ENCODE data around the gene PSMC3.

The PSMC3 gene

DNA sequence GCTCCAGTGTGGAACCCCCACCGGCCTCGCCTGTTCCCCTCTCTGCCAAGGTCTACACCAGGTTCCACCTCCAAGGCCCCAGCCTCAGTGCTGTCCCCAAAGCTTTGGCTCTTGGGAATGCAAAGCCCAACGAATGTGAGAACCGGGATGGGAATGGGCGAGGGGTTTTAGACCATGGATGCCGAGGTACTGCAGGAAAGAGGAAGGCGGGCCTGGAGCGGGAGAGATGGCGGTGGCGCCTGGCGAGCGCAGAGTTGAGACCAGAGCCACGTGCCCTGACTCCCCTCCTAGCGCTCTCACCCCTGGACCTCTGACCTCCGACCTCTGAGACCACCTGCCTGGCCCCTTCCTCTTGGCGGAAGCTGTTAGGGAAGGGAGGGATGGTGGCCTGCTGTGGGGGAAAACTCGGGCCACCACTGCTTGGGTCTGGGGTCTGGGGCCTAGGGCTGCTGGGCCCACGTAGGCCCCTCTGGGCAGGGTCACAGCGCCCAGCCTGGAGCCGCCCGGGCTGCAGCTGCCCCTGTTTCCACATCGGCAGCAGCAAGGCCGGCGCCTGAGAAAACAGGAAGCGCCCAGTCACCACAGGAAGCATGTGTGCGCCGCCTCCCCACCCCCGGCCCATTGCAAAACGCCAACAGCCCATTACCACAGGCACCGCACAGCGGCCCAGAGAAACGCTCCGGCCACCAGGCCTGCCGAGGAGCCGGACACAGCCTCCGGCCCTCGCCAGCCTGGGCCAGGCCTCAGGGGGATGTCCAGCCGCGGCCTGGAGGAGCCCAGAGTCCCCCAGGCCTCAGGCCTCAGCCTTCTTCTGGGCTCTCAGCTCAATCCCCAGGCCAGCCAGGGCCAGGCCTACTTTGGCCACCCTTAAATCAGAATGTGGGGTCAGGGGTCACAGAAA lies 31.7 kb downstream of the PSMC3 start:
- DNase-seq = peak in 1 of 3 donors; percentile 31
- Histone ChIP-seq H3K27ac (ENCODE audit: insufficient read depth, low read length, poor library complexity, severe bottlenecking) (peak overlapping the region; percentile 73), H3K4me1 (ENCODE audit: control insufficient read depth, insufficient read depth, low read length, poor library complexity, severe bottlenecking) (peaks cover 43% of the 10 kb centered on the region)

DNA sequence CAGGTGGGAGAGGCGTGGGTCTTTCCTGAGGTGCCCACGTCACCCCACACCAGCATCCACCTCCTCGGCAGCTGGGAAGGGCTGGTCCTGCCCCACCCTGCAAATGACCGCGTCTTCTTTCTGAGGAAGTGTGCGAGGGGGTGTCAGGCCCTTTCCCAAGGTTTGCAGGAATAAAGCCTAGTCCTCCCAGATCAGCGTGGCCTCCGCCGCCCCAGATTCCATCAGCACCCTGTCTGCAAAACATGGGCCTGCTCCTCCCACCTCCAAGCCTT lies 32.3 kb downstream of the PSMC3 start:
- Histone ChIP-seq H3K4me1 (ENCODE audit: control insufficient read depth, insufficient read depth, low read length, poor library complexity, severe bottlenecking) (peaks cover 44% of the 10 kb centered on the region), H3K27ac (ENCODE audit: insufficient read depth, low read length, poor library complexity, severe bottlenecking) (peak overlapping the region; percentile 73), H3K36me3 (ENCODE audit: control insufficient read depth, insufficient read depth, low read length) (no peaks in the 10 kb centered on the region), H3K4me3 (ENCODE audit: insufficient read depth, low read depth, low read length, poor library complexity, severe bottlenecking) (no peak overlapping the region), H3K27me3 (replicated peaks; ENCODE audit: control insufficient read depth, insufficient read depth, low read length, poor library complexity, severe bottlenecking) (no peaks in the 10 kb centered on the region), H3K9me3 (ENCODE audit: control insufficient read depth, low read length) (no peaks in the 10 kb centered on the region)
- no peak for DNase-seq

More for the DNA sequence above, 31.7 kb downstream of the PSMC3 start:
- H3K9me3 ChIP-seq (ENCODE audit: control insufficient read depth, low read length) = no peaks in the 10 kb centered on the region
- peak overlapping the region; percentile 18 for H3K4me3 ChIP-seq (ENCODE audit: insufficient read depth, low read depth, low read length, poor library complexity, severe bottlenecking)
- no peaks in the 10 kb centered on the region for H3K27me3 ChIP-seq (replicated peaks; ENCODE audit: control insufficient read depth, insufficient read depth, low read length, poor library complexity, severe bottlenecking)
- H3K36me3 ChIP-seq (ENCODE audit: control insufficient read depth, insufficient read depth, low read length) = no peaks in the 10 kb centered on the region

DNA sequence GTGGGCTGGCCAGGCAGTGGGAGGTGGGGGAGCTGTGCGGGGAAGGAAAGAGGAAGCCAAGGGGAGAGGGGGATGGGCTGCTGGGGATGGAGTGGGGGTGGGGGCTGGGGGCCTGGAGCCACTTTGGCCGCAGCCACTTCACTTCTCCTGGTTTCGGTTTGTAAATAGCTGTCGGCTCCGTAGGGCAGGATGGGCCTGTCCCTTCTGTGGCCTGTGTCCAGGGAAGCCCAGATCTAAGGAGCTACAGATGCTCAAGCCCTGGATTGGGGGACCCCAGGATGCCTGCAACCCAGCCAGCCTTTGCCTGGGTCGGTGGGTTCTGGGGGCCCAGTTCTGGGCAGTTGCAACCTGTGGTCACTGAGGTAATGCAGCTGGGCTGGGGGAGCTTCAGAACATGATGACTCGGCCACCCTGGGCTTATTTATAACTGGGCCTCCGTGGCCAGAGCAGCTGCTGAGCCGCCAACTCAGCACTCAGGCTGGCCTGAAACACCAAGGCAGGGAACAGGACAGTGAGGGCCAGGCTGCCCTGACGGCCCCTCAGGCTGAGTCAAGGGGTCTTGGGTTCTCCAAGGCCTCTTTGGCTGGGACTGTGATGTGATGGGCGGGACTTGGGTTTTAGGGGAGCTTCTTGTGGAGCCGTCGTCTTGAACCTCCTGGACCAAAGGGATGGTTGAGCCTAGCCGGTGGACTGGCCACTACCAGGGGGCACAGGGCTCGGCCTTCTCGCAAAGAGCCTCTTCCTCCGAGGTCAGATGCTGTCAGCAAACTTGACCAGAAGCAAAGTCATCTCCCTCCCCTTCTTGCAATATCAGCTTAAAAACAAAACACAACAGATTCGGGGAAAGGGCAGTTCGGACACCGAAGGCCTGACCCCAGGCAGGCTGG lies 32.8 kb downstream of the PSMC3 start:
- no peak overlapping the region for H3K27ac ChIP-seq (ENCODE audit: insufficient read depth, low read length, poor library complexity, severe bottlenecking)
- peaks cover 44% of the 10 kb centered on the region for H3K4me1 ChIP-seq (ENCODE audit: control insufficient read depth, insufficient read depth, low read length, poor library complexity, severe bottlenecking)
- H3K4me3 ChIP-seq (ENCODE audit: insufficient read depth, low read depth, low read length, poor library complexity, severe bottlenecking) = no peak overlapping the region
- DNase-seq = no peak
- H3K27me3 ChIP-seq (replicated peaks; ENCODE audit: control insufficient read depth, insufficient read depth, low read length, poor library complexity, severe bottlenecking) = no peaks in the 10 kb centered on the region
- no peaks in the 10 kb centered on the region for H3K36me3 ChIP-seq (ENCODE audit: control insufficient read depth, insufficient read depth, low read length)
- H3K9me3 ChIP-seq (ENCODE audit: control insufficient read depth, low read length) = no peaks in the 10 kb centered on the region

DNA sequence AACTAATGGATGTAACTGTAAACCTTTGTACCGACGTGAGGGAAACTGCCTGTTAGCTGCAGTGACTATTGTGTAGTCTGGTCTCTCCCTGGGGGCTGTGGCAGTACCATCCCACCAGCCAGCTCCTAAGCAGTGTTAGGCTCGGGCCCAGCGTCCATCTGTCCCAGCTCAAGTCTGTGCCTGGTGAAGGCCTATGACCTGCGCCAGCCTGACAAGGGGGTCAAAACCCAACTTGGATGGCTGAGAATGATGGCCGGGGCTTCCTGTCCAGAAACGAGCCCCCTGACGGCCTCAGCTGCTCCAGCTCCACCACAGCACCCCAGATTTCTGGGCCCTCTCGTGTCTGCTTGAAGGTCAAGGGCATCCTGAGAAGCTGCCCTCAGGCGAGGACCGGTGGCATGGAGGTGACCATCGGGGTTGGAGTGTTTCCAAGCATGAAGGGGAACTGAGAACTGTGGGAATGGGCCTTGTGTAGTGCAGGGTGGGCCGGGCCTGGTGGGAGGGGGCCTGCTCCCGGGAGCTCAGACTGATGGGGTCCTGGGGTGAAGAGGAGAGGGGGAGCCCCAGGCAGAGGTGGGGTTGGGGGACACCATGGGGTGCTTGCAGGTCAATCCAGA lies 33.6 kb downstream of the PSMC3 start:
- Histone ChIP-seq H3K4me3 (ENCODE audit: insufficient read depth, low read depth, low read length, poor library complexity, severe bottlenecking) (no peak overlapping the region), H3K27ac (ENCODE audit: insufficient read depth, low read length, poor library complexity, severe bottlenecking) (no peak overlapping the region), H3K4me1 (ENCODE audit: control insufficient read depth, insufficient read depth, low read length, poor library complexity, severe bottlenecking) (peaks cover 44% of the 10 kb centered on the region), H3K36me3 (ENCODE audit: control insufficient read depth, insufficient read depth, low read length) (no peaks in the 10 kb centered on the region), H3K9me3 (ENCODE audit: control insufficient read depth, low read length) (no peaks in the 10 kb centered on the region), H3K27me3 (replicated peaks; ENCODE audit: control insufficient read depth, insufficient read depth, low read length, poor library complexity, severe bottlenecking) (no peaks in the 10 kb centered on the region)
- no peak for DNase-seq

DNA sequence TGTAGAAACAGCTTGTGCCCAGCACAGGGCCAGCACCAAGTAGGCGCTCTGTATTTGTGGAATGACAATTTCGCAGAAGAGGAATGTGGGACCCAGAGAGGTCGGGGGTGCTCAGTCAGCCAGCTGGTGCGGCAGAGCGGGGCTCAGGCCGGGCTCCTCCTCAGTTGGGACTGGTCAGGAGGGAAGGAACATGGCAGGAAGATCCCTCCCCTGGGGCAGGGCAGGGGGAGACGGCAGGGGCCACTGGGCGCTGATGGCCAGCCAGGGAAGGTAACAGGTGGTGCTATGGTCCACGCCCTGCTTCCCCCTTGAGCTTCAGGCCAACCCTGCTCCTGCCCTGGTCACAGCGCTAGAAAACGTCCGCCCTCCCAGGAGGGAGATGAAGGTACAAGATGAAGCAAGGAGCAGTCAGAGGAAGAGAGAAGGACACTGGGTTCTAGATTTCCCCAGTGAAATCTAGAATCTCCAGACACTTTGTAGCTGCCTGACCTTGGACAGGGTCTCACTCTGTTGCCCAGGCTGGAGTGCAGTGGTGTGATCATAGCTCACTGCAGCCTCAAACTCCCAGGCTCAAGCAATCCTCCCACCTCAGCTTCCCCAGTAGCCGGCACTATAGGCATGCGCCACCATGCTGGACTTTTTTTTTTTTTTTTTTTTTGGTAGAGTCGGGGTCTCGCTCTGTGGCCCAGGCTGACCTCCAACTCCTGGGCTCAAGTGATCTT lies 34.4 kb downstream of the PSMC3 start:
- peaks cover 44% of the 10 kb centered on the region for H3K4me1 ChIP-seq (ENCODE audit: control insufficient read depth, insufficient read depth, low read length, poor library complexity, severe bottlenecking)
- no peaks in the 10 kb centered on the region for H3K9me3 ChIP-seq (ENCODE audit: control insufficient read depth, low read length)
- H3K27me3 ChIP-seq (replicated peaks; ENCODE audit: control insufficient read depth, insufficient read depth, low read length, poor library complexity, severe bottlenecking) = no peaks in the 10 kb centered on the region
- no peak overlapping the region for H3K27ac ChIP-seq (ENCODE audit: insufficient read depth, low read length, poor library complexity, severe bottlenecking)
- H3K4me3 ChIP-seq (ENCODE audit: insufficient read depth, low read depth, low read length, poor library complexity, severe bottlenecking) = no peak overlapping the region
- no peak for DNase-seq
- no peaks in the 10 kb centered on the region for H3K36me3 ChIP-seq (ENCODE audit: control insufficient read depth, insufficient read depth, low read length)

DNA sequence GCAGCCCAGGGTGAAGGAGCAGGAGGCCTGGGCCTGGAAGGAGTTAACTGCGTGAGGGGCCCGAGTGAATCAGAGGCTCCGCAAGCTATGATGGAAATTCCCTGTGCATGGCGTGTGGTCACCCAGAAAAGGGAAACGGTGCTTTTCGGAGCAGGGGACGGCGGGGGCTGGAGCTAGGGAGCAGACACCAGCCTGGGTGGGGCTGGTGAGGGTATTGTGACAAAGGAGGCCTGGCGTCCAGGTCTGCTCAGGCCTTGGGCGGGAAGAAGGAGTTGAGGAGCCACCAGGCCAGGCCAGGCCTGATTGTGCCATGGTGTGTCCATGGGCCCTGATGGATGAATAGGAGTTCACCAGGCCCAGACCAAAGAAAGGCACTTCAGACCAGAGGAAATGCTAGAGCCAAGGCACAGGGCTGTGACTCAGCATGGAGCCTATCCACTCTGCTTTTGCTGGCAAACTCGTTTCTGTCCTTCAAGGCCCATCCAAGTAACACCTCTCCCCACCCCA lies 35.1 kb downstream of the PSMC3 start:
- peaks cover 43% of the 10 kb centered on the region for H3K4me1 ChIP-seq (ENCODE audit: control insufficient read depth, insufficient read depth, low read length, poor library complexity, severe bottlenecking)
- no peaks in the 10 kb centered on the region for H3K36me3 ChIP-seq (ENCODE audit: control insufficient read depth, insufficient read depth, low read length)
- no peak overlapping the region for H3K27ac ChIP-seq (ENCODE audit: insufficient read depth, low read length, poor library complexity, severe bottlenecking)
- H3K4me3 ChIP-seq (ENCODE audit: insufficient read depth, low read depth, low read length, poor library complexity, severe bottlenecking) = no peak overlapping the region
- H3K9me3 ChIP-seq (ENCODE audit: control insufficient read depth, low read length) = no peaks in the 10 kb centered on the region
- H3K27me3 ChIP-seq (replicated peaks; ENCODE audit: control insufficient read depth, insufficient read depth, low read length, poor library complexity, severe bottlenecking) = no peaks in the 10 kb centered on the region
- no peak for DNase-seq

DNA sequence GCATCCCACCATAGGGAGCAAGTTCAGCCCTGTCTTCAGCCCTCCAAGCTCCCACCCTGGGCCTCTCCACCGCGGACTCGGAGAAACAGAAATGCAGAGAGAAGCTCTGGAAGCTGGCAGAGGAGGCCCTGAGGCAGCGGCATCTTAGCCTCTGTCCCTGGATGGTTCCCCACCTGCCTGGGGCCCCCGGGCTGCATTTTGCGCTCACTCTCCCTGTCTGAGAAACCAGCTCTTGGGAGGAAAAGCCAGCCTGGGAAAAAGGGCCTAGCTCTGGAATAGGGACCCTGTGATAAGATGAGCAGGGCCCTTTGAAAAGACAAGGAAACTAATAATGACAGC lies 35.8 kb downstream of the PSMC3 start:
- peaks cover 36% of the 10 kb centered on the region for H3K4me1 ChIP-seq (ENCODE audit: control insufficient read depth, insufficient read depth, low read length, poor library complexity, severe bottlenecking)
- no peaks in the 10 kb centered on the region for H3K36me3 ChIP-seq (ENCODE audit: control insufficient read depth, insufficient read depth, low read length)
- H3K27me3 ChIP-seq (replicated peaks; ENCODE audit: control insufficient read depth, insufficient read depth, low read length, poor library complexity, severe bottlenecking) = no peaks in the 10 kb centered on the region
- no peak for DNase-seq
- no peak overlapping the region for H3K4me3 ChIP-seq (ENCODE audit: insufficient read depth, low read depth, low read length, poor library complexity, severe bottlenecking)
- no peaks in the 10 kb centered on the region for H3K9me3 ChIP-seq (ENCODE audit: control insufficient read depth, low read length)
- H3K27ac ChIP-seq (ENCODE audit: insufficient read depth, low read length, poor library complexity, severe bottlenecking) = no peak overlapping the region

DNA sequence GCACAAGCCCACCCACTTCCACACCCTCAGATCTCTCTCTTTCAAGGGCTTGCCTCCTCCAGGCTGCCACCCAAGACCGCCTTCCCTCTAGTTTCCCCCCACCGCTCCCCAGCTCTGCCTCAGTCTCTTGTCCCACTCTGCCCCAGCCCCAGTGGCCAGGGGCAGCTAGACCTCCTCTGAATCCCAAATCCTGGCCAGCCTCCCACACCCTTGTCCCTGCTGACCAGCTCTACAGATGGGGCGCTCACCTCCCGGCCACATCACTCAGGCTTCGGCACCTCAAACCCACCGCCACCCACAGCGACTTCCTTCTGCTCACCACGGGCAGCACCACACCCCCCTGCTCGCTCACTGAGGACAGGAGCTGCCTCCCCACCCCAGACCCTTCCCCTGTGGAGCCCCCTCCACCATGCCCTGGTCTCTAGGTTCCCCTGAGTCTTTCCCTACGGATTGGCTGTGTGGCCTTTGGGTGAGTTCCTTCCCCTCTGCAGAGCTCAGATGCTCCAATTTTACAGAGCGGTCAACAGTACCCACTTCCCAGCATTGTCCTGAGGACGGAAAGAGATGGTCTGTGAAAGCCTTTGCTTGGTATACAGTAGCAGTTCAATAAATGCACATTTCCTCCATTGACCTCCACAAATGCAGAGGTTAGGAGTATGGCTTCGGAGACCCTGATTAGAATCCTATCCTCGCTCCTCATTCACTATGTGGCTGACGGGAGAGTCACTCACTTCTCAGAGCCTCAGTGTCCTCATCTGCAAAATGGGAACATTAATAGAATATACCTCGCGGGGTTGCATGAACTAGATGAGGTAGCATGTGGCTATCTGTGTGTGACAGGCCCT lies 36.4 kb downstream of the PSMC3 start:
- Histone ChIP-seq H3K27me3 (replicated peaks; ENCODE audit: control insufficient read depth, insufficient read depth, low read length, poor library complexity, severe bottlenecking) (no peaks in the 10 kb centered on the region), H3K9me3 (ENCODE audit: control insufficient read depth, low read length) (no peaks in the 10 kb centered on the region), H3K36me3 (ENCODE audit: control insufficient read depth, insufficient read depth, low read length) (no peaks in the 10 kb centered on the region), H3K27ac (ENCODE audit: insufficient read depth, low read length, poor library complexity, severe bottlenecking) (no peak overlapping the region), H3K4me1 (ENCODE audit: control insufficient read depth, insufficient read depth, low read length, poor library complexity, severe bottlenecking) (peaks cover 30% of the 10 kb centered on the region), H3K4me3 (ENCODE audit: insufficient read depth, low read depth, low read length, poor library complexity, severe bottlenecking) (no peak overlapping the region)
- DNase-seq = no peak
